GM12878 (cell line): ENCODE results near the gene TSFM. TPM values are rescaled to one million over a fixed set of nuclear protein-coding genes. Genes with fewer than 3 reads are reported as not detected.
A peak's percentile ranks its signal among the peaks of the same experiment; 100 is the strongest.

Source experiments
- ATAC-seq: fragments of 200-7000 bp; cut with Tn5 transposase; 3 replicates; pipeline ENCODE4 v1.9.1; 2020; ENCODE audit warnings: mild to moderate bottlenecking, moderate library complexity
- BruUV-seq: library from RNA; stranded (reverse); fragments of 400-500 nt; replicated peaks from 2 replicates; lab custom pipeline; 2021; lab: Mats Ljungman, UMichigan
- CTCF ChIA-PET: fragments of 300-600 bp; sonication (Branson Sonifier 250); formaldehyde crosslinking; extraction: SDS; loops from one replicate; lab custom pipeline; 2021; ENCODE audit warnings: inconsistent platforms; lab: Yijun Ruan, JAX
- POLR2A ChIA-PET: fragments of 350-600 bp; formaldehyde crosslinking; extraction: SDS; loops from one replicate; lab custom pipeline; 2021; ENCODE audit warnings: inconsistent platforms; lab: Charles Lee
- RAD21 ChIA-PET: fragments of 300-600 bp; sonication (Branson Sonifier 250); formaldehyde crosslinking; loops from one replicate; lab custom pipeline; 2023; ENCODE audit warnings: antibody characterized with exemption; ENCODE audit not compliant: unreplicated experiment; lab: Charles Lee
- SMC1A ChIA-PET: fragments of 300-600 bp; sonication (Branson Sonifier 250); formaldehyde crosslinking; loops from one replicate; lab custom pipeline; 2023; ENCODE audit not compliant: unreplicated experiment, uncharacterized antibody; lab: Charles Lee
- DNase-seq: peaks from one replicate; pipeline ENCODE4 v3.0.0-alpha.2; 2011; ENCODE audit warnings: low read depth, low spot score
- FAIRE-seq: peaks from 3 replicates; lab custom pipeline; 2011; peaks lifted over from hg19 to GRCh38; lab: Jason Lieb, UNC
- H2AFZ ChIP-seq: 2 replicates; pipeline ENCODE4 v1.6.0; 2011; ENCODE audit warnings: low read depth, low read length, control low read depth; ENCODE audit not compliant: control insufficient read depth
- H3K27ac ChIP-seq: 2 replicates; pipeline ENCODE4 v1.5.1; 2011; ENCODE audit warnings: control low read depth; ENCODE audit not compliant: control insufficient read depth, insufficient read depth
- H3K27me3 ChIP-seq, 2 experiments: replicated peaks in 1 of 2; 2 replicates each; pipeline versions ENCODE4 v1.6.0 to v1.6.1; 2011; ENCODE audit warnings: low read length in 1 of 2; ENCODE audit not compliant: control insufficient read depth in 2 of 2, insufficient read depth in 2 of 2
- H3K36me3 ChIP-seq, 2 experiments: 2 replicates each; pipeline ENCODE4 v1.5.1; 2011; ENCODE audit warnings: low read length in 1 of 2; ENCODE audit not compliant: control insufficient read depth in 2 of 2, insufficient read depth in 2 of 2
- H3K4me1 ChIP-seq: 2 replicates; pipeline ENCODE4 v1.6.1; 2011; ENCODE audit warnings: mild to moderate bottlenecking, low read length, moderate library complexity, mixed read lengths; ENCODE audit not compliant: control insufficient read depth, insufficient read depth
- H3K4me2 ChIP-seq: 2 replicates; pipeline ENCODE4 v1.6.0; 2011; ENCODE audit warnings: control low read depth; ENCODE audit not compliant: control insufficient read depth, insufficient read depth
- H3K4me3 ChIP-seq: fragments of 200-600 bp; sonication (generic); 2 replicates; pipeline ENCODE4 v1.5.1; 2016
- H3K79me2 ChIP-seq: 2 replicates; pipeline ENCODE4 v1.6.0; 2011; ENCODE audit warnings: low read length; ENCODE audit not compliant: control insufficient read depth, insufficient read depth
- H3K9ac ChIP-seq: 2 replicates; pipeline ENCODE4 v1.8.0; 2011; ENCODE audit warnings: low read length, control low read depth, mixed read lengths; ENCODE audit not compliant: control insufficient read depth, insufficient read depth
- H3K9me3 ChIP-seq: replicated peaks from 3 replicates; pipeline ENCODE4 v1.5.1; 2011; ENCODE audit warnings: mild to moderate bottlenecking, low read length; ENCODE audit not compliant: control insufficient read depth, insufficient read depth
- H4K20me1 ChIP-seq: 2 replicates; pipeline ENCODE4 v1.6.0; 2011; ENCODE audit not compliant: control insufficient read depth, insufficient read depth
- BHLHE40 ChIP-seq, 2 experiments: fragments of 450-650 bp in 1 of 2; IDR thresholded peaks; 2 replicates each; pipeline ENCODE4 v1.6.1; 2011 to 2017; ENCODE audit warnings: low read depth in 2 of 2, borderline replicate concordance in 1 of 2, improper control_type of control experiment in 1 of 2, low read length in 1 of 2, mild to moderate bottlenecking in 1 of 2
- EGR1 ChIP-seq, 2 experiments: IDR thresholded peaks; 1 replicate in 1 of 2; 2 replicates in 1 of 2; pipeline ENCODE4 v1.6.1; 2011 to 2012; ENCODE audit warnings: low read depth in 2 of 2, low read length in 2 of 2, borderline replicate concordance in 1 of 2, mild to moderate bottlenecking in 1 of 2, moderate library complexity in 1 of 2
- FOXK2 ChIP-seq: fragments of 450-650 bp; IDR thresholded peaks from 2 replicates; pipeline ENCODE4 v1.6.1; 2017; ENCODE audit warnings: mild to moderate bottlenecking, moderate library complexity
- SPI1 ChIP-seq: IDR thresholded peaks from 2 replicates; pipeline ENCODE4 v1.6.1; 2011; ENCODE audit warnings: low read depth, mild to moderate bottlenecking, low read length, moderate library complexity, borderline replicate concordance; ENCODE audit not compliant: insufficient read depth
- SUZ12 ChIP-seq: fragments of 200-600 bp; sonication (generic); IDR thresholded peaks from one replicate; pipeline ENCODE4 v1.6.1; 2018; ENCODE audit warnings: antibody characterized with exemption, mild to moderate bottlenecking; ENCODE audit not compliant: unreplicated experiment
- WGBS: methylation state at CpG from one replicate; pipeline ENCODE4 v1.1.6; 2016; ENCODE audit warnings: low lambda C conversion rate; ENCODE audit not compliant: insufficient replicate concordance, insufficient coverage; ENCODE audit errors: missing lambda C conversion rate; 5-methylcytosine and 5-hydroxymethylcytosine counted together
- in situ Hi-C: fragments of 300-500 bp; cut with MboI; formaldehyde crosslinking; loops from 9 replicates; pipeline ENCODE4 v1.14.3; 2018; ENCODE audit warnings: mixed read lengths
- intact Hi-C: fragments of 100-400 bp; cut with micrococcal nuclease; formaldehyde crosslinking; loops from one replicate; pipeline ENCODE4 v1.14.2; 2022; ENCODE audit not compliant: unreplicated experiment
- polyA plus RNA-seq, 11 experiments: library from polyadenylated mRNA; depleted of rRNA in 4 of 11; unstranded in 6 of 11; stranded (reverse) in 5 of 11; fragments of >200 nt; fragmentation: Nextera tagmentation in 4 of 11; fragmentation: Illumina TruSeq in 1 of 11; extraction: Ambion mirVana in 4 of 11; extraction: Trizol in 1 of 11; gene quantifications; 1 replicate in 1 of 11; 2 replicates in 10 of 11; pipeline versions ENCODE4 v1.2.1 to v1.2.3, GENCODE V29; 2011 to 2016; ENCODE audit warnings: inconsistent platforms in 2 of 11, missing spikeins in 2 of 11, low read depth in 1 of 11
- total RNA-seq, 4 experiments: library from RNA; depleted of rRNA in 3 of 4; stranded (reverse); fragments of >200 nt in 3 of 4; fragmentation: Illumina TruSeq in 1 of 4; extraction: Trizol in 1 of 4; gene quantifications; 2 replicates each; pipeline versions ENCODE4 v1.2.1 to v1.2.3, GENCODE V29; 2013 to 2021

Gene TSFM
- total and polyA plus RNA-seq, 10 of the 15 experiments (the other 5 are each of a cell fraction or from before 2014, with no cell fraction given) = 36.7 to 132 (median 45.6) TPM

- ChIA-PET RAD21 (interaction anchor here (1.5 kb wide), 1 partner anchor 14 kb away, joined by 5 read pairs; no protein-coding TSS in a partner anchor), POLR2A (interaction anchor here (0.8 kb wide), 1 partner anchor 25 kb away, joined by 3 read pairs; no protein-coding TSS in a partner anchor), SMC1A (interaction anchor here (1.7 kb wide), 1 partner anchor 10 kb away, joined by 5 read pairs; no protein-coding TSS in a partner anchor)
- 25% methylated on average over 38 of the region's 38 CpGs for WGBS
- Histone ChIP-seq H3K9me3 (no peaks in the 10 kb centered on the region), H3K4me1 (peaks cover 22% of the 10 kb centered on the region), H2AFZ (no peak within 1 kb of the TSS)
- FAIRE-seq (no peak), DNase-seq (no peak), ATAC-seq (peak; percentile 4; the same call in 1 of the 3 replicates)
- TF ChIP-seq BHLHE40 (IDR thresholded peaks at IDR 0.05; ENCODE audit: borderline replicate concordance in 1 of 2, low read depth in 2 of 2, low read length in 1 of 2) = no peak
- TF ChIP-seq SUZ12 = peak; percentile 87
- TF ChIP-seq FOXK2 = no peak
- TF ChIP-seq SPI1 = no peak
- no peak for TF ChIP-seq EGR1 (IDR thresholded peaks at IDR 0.05; ENCODE audit: borderline replicate concordance in 1 of 2, low read depth in 2 of 2, low read length in 2 of 2)
- TF ChIP-seq, all 136 proteins: peak for 1
- Histone ChIP-seq H3K9ac (no peak within 1 kb of the TSS), H4K20me1 (no peaks in the 10 kb centered on the region), H3K4me2 (peak within 1 kb of the TSS; percentile 95), H3K27me3 (peaks cover 11 to 23% of the 10 kb centered on the region in 2 experiments; a peak in 3 of 4 replicates), H3K4me3 (no peak within 1 kb of the TSS), H3K36me3 (peaks cover 0 to 4% of the 10 kb centered on the region in 2 experiments; a peak in 2 of 4 replicates), H3K79me2 (no peaks in the 10 kb centered on the region), H3K27ac (no peak within 1 kb of the TSS)
- in situ Hi-C loops = no loop called here
- no TSS peak for BruUV-seq
- intact Hi-C loops = no loop called here
- CTCF ChIA-PET = interaction anchor here (1.0 to 7.3 kb wide), 3 partner anchors 9 to 15 kb away, joined by 4 to 62 read pairs (median 4); partner anchors contain the start of gene MARCHF9
Measured at GRCh38 chr12:57766464-57767304, 15.9 kb upstream of the TSFM start, which contains the start of gene CYP27B1. TSS of gene CYP27B1 (minus strand) at chr12:57767078. CDS start at chr12:57767041, 37 bp downstream.
